ENCODE results near the gene BABAM2.

- no peak for TF ChIP-seq CTCF (IDR thresholded peaks at IDR 0.05)
- no peak for TF ChIP-seq EP300 (IDR thresholded peaks at IDR 0.05)
- TF ChIP-seq POLR2A (IDR thresholded peaks at IDR 0.05), result no peak
These were observed 258.0 kb downstream of the BABAM2 start for GRCh38 chr2:28148566-28148965.
